ENCODE measurements around the gene MAPK1.
"Not testable (repeated sequence)": the region's sequence is repeated elsewhere in the genome, so short reads cannot be mapped to it uniquely, and the experiment has no call there.

Gene MAPK1

GRCh38 chr22:21744917-21745316 lies 122.5 kb downstream of the MAPK1 start:
- not testable (repeated sequence) for DNase-seq

- no peak for DNase-seq
These were observed 125.7 kb downstream of the MAPK1 start for GRCh38 chr22:21741790-21742189.

- DNase-seq = no peak
These were observed 126.4 kb downstream of the MAPK1 start for GRCh38 chr22:21741059-21741458.

GRCh38 chr22:21739828-21740377 lies 127.5 kb downstream of the MAPK1 start:
- no peak for DNase-seq

- DNase-seq = no peak
These were observed 128.5 kb downstream of the MAPK1 start for GRCh38 chr22:21738966-21739365.

- DNase-seq = no peak
These were observed 129.4 kb downstream of the MAPK1 start for GRCh38 chr22:21738081-21738480.

- no peak for DNase-seq
These were observed 130.5 kb downstream of the MAPK1 start for GRCh38 chr22:21736948-21737347.

- DNase-seq = no peak
These were observed 131.3 kb downstream of the MAPK1 start for GRCh38 chr22:21736084-21736642.

GRCh38 chr22:21735200-21736083 lies 132.0 kb downstream of the MAPK1 start, which contains the start of gene YPEL1:
Gene YPEL1 (minus strand): TSS chr22:21735794. CDS start chr22:21710744, 25,050 bp downstream.
- peak; percentile 95 for DNase-seq

GRCh38 chr22:21734540-21735199 lies 132.8 kb downstream of the MAPK1 start:
- DNase-seq = no peak

GRCh38 chr22:21731503-21731902 lies 135.9 kb downstream of the MAPK1 start:
- no peak for DNase-seq

- no peak for DNase-seq
These were observed 136.7 kb downstream of the MAPK1 start for GRCh38 chr22:21730535-21731308.

- not testable (repeated sequence) for DNase-seq
These were observed 138.3 kb downstream of the MAPK1 start for GRCh38 chr22:21729184-21729583.

GRCh38 chr22:21728270-21728669 lies 139.2 kb downstream of the MAPK1 start:
- no peak for DNase-seq

GRCh38 chr22:21727768-21728167 lies 139.7 kb downstream of the MAPK1 start:
- DNase-seq = no peak

- DNase-seq = no peak
These were observed 140.3 kb downstream of the MAPK1 start for GRCh38 chr22:21727159-21727558.

- peak; percentile 8 for DNase-seq
These were observed 140.8 kb downstream of the MAPK1 start for GRCh38 chr22:21726650-21727049.

GRCh38 chr22:21725956-21726649 lies 141.3 kb downstream of the MAPK1 start:
- DNase-seq = no peak

- DNase-seq = not testable (repeated sequence)
These were observed 142.9 kb downstream of the MAPK1 start for GRCh38 chr22:21724496-21724895.

GRCh38 chr22:21721195-21721852 lies 146.1 kb downstream of the MAPK1 start:
- not testable (repeated sequence) for DNase-seq

GRCh38 chr22:21720191-21720859 lies 147.1 kb downstream of the MAPK1 start:
- not testable (repeated sequence) for DNase-seq
